GM21723 (cell line): ENCODE data around the gene CCR8.

Experiments used
- ATAC-seq: cut with Tn5 transposase; IDR thresholded peaks from one replicate; pipeline ENCODE4 v1.9.1; 2021; ENCODE audit warnings: mild to moderate bottlenecking, moderate library complexity; ENCODE audit not compliant: unreplicated experiment

The CCR8 gene, protein sequence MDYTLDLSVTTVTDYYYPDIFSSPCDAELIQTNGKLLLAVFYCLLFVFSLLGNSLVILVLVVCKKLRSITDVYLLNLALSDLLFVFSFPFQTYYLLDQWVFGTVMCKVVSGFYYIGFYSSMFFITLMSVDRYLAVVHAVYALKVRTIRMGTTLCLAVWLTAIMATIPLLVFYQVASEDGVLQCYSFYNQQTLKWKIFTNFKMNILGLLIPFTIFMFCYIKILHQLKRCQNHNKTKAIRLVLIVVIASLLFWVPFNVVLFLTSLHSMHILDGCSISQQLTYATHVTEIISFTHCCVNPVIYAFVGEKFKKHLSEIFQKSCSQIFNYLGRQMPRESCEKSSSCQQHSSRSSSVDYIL

DNA sequence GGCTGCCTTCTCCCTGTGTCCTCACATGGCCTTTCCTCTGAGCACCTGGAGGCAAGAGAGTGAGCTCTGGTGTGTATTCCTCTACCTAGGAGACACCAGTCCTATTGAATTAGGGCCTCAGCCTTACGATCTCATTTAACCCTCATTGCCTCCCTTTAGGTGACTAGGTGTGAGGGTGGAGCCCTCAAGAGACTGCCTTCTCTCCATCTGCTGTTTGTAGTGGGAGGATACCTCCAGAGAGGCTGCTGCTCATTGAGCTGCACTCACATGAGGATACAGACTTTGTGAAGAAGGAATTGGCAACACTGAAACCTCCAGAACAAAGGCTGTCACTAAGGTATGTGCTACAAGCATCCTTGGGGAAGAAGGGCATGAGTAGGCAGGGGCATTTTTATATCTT, at the start of gene CCR8:
TSS of gene CCR8 (plus strand) at position 217 of the 400 bp plus-strand sequence. CDS start 2,623 bp downstream, outside the sequence.
- no peak for ATAC-seq

DNA sequence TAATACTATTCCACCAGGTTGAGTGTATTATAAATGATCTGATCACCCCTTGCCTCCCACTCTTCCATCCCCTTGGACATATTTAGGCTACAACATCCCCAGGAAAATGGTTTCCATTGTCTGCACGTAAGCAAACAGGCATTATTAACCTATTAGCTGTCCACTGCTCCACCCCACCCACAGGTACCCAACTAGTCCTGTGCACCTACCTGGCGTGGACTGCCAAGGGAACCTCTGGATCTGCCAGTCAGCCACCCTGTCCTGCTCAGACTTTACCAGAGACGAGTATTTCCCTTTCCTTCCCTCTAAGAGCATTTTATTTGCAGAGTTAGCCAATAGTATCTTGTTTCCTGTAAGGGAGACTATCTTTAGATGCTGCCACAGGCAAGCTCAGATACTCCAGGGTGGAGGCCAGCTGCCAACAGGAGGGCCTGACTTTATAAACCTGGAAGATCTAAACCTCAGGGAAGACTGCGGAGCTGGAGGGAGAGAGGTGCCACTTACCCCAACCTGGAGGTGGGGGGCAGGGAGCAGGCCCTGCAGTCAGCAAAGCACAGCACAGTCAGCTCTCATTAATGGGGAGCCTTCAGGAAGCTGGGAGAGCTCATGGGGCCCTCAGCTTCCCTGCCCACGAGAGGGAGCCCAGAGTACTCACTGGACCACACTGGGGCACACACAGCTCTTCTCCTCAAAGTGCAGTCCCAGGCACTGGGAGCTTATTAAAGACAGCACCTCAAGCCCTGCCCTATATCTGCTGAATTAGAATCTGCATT, 49.6 kb upstream of the CCR8 start, which contains the start of gene CX3CR1:
TSS of gene CX3CR1 (minus strand) at position 292 of the 773 bp plus-strand sequence. CDS start 13,527 bp downstream, outside the sequence.
- ATAC-seq, result no peak

DNA sequence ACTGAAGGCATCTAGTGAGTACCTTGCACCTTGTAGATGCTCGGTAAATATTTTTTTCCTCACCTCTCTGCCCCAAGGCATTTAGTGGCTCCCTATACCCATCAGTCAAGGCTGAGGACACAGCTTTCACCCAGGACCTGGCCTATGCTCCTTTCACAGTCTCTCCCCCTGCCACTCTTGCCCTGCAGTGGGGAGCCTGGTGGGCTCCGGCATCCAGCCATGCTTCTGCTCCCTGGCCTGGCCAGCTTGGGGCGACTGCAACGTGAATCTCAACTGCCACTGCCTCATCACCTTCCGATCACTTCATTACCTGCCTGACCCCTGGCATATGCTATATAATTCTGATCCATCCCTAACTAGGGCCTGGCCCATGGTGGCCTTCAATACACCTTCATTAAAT, 48.9 kb upstream of the CCR8 start:
- ATAC-seq, result no peak

DNA sequence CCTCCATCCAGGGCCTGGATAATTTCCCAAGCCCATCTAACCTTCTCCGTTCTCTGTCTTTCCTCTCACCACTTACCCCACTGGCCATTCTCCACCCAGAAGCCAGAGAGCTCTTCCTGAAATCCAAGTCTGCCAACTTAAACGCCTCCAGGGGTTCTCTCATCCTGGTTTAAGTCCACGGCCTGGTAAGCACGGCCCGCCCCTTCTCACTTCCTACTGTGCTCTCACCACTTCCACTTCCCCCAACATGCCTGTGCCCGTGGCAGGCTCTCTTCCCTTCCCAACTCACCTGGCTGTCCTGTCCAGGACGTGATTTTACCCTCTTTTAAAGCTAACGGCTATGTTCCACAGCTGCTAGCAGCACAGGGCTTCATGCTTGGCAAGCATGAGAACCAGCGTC, 48.0 kb upstream of the CCR8 start:
- ATAC-seq, result no peak

DNA sequence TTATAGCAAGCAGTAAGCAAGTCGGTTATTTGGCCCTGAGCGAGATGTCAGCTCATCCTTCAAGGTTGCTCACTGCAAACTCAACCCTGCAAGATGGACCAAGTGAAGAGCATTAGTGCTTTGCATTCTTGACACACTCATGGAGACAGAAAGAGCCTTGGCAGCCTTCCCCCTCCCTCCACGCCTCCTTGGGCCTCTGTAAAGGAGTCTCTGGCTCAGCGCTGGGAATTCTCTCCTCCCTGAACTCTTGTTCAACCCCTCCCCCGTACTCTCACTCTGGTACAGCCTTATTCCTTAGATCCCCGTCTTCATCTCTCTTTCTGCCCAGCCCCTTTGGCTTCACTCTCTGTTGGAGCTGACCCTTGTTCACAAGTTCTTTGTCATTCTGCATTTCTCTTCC, 47.5 kb upstream of the CCR8 start:
- ATAC-seq, result no peak

DNA sequence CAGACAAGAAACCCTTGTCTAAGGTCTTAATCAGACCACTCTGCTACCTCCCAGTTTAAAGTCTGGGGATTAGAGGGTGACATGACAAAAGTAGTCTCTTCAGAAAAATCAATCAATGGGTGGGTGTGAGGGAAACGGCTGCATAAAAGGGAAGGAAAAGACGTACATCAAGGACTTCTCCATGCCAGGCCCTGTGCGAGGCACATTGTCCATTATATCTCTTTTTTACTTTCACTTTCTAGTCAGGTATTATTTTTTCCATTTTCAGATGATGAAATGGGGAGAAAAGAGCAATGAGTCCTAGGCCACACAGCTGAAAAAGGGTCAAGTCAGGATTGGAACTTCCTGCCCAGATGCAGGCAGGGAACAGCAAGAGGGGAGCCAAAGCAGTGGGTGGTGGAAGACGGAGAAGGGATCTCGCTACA, 45.0 kb upstream of the CCR8 start:
- no peak for ATAC-seq

DNA sequence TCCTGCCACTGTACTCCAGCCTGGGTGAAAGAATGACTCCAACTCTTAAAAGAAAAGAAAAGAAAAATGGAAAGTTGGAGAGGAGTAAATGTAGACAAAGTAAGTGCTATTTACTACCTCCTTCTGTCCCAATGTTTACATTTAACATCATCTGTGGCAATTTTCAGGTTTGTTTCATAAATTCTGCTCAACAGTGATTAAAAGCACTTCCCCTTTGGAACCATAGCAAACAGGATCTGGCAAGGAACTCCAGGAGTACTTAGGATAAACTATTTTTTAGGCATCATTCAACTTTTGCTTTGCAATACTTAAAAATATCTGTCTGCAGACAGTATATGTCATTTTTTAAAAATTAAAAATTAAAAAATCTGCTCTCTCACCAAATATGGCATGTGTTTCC, 44.2 kb upstream of the CCR8 start:
- no peak for ATAC-seq

DNA sequence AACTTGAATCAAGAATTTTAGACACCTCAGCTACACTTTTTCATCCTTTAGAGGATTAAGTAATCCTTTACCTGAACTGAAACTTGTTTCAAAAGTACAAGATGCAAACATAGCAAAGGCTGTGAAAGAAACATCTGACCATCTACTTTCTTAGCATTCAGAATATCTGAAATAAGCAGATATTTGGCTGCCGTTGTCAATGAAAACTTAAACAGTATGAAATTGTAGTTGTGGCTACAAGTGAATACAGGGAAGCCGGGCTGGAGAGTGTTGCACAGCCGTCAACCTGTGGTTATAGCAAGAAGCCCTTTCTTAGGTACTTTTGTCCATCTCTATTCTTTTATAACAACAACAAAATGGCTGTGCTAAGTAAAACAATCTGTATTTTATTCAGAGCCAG, 42.7 kb upstream of the CCR8 start:
- ATAC-seq, result no peak

DNA sequence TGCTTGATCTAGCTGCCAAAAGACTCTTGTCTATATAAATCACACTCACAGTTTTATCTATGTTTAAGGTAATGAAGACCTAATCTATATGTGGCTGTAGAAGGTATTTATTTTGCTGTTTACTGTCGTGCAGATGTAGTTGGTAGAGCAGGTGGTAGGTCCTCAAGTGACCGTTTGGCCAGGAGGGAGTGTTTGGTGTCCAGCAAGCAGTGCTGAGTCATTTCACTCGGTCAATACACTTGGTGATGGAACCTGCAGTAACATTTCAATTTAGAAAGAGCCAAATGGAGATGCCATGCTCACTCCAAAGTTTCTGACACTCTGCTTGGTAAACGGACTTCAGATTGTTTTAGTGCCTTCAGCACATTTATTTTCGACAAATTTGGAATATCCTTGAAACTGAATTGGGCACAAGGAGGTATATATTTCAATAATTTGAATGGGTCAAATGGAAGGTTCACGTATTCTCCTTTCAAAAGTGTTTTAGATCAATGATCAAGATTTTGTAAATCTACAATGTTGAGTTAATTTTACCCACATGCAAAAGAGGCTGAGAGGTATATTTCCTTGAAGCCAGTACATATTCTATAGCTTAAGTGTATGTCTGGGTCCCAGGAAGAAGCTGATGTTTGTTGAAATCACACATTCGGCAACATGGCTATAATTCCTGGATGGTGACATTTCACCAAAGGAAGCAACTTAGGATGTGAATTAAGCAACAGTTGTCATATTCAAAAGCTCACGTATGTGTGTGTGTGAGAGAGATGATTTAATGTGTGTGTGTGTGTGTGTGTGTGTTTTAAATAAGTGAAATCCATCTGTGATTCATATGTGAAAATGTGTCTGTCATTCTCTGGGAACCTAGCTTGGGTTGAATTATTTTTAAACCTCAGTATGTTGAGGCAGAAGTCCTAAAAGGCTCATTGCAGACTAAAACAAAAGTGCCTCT, 42.0 kb upstream of the CCR8 start:
- no peak for ATAC-seq

DNA sequence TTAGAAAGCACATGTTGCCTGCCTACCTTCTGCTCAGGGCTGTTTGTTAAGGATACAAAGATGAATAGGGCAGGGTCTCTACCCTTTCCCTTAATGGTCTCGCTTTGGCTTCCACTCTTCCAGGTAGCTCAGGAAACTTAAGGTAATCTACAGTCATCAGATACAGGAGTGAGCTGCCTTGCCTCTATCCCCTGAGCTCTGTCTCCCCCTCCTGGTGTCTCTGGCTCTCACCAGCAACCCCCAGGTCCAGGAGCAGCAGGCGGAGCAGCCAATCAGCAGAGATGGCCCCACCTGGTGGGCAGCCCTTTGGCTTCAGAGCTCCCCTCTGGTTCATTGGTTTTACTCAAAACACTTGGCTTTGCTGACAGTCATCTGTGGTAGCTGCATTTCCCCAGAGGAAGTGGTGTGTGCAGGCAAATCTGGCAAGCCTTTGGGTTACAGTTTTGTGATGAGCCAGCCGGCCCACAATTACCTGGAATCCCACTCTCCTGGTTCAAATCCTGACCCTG, 41.2 kb upstream of the CCR8 start:
- peak; percentile 97 for ATAC-seq

DNA sequence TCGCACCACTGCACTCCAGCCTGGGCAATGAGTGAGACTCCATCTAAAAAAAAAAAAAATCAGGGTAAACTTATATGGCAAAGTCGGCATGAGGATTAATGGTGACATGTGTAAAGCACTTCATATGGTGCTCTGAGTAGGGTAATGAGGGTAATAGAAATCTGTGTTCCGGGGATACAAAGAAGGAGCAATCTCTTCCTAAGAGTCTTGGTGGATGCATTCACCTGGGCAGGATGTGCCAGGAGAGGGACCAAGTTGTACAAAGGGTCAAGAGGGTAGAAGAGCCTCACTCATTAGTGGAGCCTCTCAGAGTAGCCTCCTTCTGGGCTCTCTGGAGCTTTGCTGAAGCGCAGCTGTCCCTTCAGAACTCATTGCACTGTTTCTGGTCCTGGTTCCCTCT, 40.4 kb upstream of the CCR8 start:
- no peak for ATAC-seq

DNA sequence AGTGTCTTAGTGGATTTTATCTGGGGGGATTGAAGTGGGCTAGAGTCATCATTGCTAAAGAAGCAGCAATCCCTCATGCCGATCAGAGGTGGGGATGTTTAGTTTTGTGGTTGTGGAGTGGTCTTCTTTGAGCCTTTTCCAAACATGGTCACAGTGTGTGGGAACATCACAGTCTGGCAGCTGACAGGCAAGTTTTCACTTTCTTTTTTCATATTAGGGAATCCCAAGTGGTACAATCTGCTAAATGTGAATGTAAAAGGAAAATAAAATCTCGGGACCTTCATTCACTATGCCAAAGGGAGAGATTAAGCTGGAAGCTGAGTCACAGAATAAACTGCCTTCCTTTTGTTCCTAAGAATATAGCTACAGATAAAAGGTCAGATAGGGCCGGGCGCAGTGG, 39.3 kb upstream of the CCR8 start:
- no peak for ATAC-seq

DNA sequence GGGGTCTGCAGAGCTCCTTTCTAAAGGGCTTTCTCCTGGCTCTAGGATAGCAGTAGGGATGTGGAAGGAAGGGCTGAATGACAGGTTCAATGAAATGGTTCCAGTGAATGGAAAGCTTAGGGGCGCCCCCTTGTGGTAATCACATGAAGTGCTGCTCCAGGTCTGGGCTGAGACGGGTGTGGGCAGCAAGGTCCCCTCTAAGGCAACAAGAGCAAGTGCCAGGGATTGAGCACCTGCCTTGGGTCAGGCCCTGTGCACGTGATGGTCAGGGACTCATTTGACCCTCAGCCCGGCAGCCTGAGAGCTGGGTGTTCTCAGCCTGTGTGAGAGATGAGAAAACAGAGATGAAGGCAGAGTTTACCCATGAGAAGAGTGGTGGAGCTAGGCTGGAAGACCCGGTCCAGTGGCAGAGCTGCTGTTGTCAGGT, 37.6 kb upstream of the CCR8 start:
- ATAC-seq, result no peak

DNA sequence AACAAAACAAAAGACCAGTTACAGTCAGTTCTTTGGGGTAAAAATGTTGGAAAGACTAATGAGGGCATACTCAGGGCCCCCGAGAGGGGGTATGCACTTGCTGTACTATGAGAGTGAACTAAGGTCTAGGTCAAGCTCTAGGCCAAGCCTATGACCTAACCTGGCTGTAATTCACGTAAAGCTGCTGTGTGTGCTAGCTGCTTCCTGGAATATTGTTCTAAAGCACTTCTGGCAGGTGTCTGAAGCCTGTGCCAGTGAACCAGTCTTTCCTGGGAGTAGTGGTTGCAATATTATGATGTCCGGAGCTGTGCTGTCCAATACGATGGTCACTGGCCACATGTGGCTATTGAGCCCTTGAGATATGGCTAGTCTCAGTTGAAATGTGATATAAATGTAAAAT, 36.5 kb upstream of the CCR8 start:
- no peak for ATAC-seq

DNA sequence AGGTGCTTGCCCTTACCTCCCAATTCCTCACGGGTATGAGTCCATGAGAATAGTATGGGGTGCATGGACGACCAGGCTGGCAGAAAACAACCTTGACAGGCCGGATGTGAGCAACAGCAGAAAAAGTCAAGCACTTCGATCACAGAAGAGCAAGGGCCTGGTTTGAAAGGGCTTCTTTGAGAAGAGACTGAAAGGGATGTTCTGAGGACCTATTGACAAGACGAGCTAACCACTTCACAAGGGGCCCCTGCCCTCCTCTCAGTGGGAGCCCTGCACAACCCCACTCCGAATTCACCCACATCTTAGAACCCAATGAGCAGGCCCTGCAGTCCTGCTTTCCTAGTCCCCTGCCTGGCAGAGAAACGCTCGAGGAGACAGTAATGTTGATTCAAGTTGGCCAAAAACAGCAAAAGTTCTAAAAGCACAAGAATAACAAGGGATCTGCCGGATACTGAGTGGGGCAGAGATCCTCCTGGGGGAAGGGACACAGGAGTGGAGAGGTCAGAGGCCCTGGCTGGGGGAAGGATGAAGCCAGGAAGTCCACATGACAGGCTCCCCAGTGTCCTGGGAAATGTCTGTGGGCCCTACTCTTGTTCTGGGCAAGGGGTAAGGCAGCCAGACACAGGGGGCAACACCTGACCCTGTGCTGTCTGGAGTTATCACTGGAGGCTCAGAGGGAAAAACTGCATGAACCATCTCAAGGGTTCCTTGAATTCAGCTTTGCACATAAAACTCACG, 34.9 kb upstream of the CCR8 start:
- ATAC-seq, result no peak

DNA sequence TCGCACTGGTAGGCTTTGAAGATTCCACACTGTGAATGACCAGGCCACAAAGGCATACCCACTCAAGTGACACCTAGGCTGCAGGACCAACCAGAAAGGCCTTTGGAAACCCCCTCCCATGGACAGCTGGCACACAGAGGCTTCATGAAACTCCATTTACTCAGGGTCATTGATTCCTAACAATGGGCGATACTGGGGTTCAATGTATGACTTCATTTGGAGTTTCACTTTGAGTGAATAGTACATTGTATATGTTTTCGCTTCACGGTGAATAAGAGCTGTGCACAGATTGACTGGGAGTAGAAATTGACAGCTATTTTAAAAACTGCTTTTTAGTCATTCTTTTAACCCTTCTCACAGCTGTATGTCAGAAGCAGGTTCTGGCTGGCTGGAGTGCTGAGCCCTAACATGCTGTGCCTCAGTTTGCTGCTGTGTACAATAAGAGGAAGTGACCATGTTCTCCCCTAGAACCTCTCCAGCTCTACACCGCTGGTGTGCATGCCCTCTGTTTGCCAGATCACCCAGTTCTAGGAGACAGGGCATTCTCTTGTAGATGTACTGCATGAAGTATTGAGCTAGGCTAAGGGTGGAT, 34.2 kb upstream of the CCR8 start:
- ATAC-seq, result peak; percentile 83

DNA sequence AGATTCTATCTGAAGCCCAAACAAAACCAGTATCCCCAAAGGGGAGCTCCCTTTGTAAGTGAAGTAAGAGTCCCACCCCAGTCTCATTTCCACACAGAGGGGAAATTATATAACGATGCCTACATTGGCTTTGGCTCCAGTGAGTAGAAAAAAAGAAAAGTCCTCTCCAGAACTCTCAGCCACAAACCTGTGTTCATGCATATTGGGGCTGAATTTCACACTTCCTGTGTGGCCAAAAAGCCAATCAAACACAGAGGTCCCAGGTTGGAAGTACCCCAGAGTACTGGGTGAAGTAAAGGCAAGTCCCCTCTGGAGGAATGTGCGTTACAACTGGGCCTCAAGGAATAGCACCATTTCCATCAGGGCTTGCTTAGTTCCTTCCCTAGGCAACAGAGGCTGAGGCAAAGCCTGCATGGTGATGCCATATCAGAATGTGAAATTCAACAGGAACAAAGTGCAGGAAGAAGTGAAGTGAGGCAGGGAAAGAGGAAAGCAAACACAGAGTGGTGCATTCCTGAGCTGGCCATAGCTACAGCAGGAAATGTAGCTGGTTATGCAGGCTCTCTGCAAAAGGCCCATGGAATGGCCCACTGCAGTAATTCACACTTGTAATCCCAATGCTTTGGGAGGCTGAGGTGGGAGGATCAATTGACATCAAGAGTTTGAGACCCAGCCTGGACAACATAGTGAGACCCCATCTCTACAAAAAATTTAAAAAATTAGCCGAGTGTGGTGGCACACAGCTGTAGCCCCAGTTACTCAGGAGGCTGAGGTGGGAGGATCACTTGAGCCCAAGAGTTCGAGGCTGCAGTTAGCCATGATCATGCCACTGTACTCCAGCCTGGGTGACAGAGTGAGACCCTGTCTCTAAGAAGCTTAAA, 33.1 kb upstream of the CCR8 start:
- no peak for ATAC-seq

DNA sequence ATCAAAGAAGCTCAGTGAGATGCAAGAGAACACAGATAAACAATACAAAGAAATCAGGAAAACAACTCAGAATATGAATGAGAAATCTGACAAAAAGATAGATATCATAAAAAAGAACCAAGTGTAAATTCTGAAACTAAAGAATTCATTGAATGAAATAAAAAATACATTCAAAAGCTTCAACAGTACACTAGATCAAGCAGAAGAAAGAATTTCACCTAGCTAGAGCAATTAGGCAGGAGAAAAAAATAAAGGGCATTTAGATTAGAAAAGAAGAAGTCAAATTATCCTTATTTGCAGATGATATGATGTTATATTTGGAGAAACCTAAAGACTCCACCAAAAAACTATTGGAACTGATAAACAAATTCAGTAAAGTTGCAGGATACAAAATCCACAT, 30.2 kb upstream of the CCR8 start:
- no peak for ATAC-seq

DNA sequence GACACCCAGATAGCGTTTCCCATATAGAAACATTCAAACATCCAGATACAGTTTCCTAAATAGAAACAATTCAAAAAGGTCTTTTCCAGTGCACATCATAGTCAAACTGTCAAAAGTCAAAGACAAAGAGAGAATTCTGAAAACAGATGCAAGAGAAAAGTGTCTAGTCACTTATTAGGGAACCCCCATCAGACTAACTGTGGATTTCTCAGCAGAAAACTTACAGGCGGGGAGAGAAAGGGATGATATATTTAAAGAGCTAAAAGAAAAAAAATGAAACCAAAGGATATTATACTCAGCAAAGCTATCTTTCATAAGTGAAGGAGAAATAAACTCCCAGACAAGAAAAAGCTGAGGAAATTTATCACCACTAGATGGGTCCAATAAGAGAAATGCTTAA, 27.3 kb upstream of the CCR8 start:
- ATAC-seq, result no peak
